Hepatocyte (in vitro differentiated cells): ENCODE measurements around the gene FAM227B.

Experiments used
- EZH2 ChIP-seq: fragments of 200-600 bp; sonication (generic); IDR thresholded peaks from 2 replicates; pipeline ENCODE4 v1.6.1; 2016; ENCODE audit warnings: antibody characterized with exemption, mild to moderate bottlenecking, borderline replicate concordance
- EZH2phosphoT487 ChIP-seq: fragments of 200-600 bp; sonication (generic); IDR thresholded peaks from one replicate; pipeline ENCODE4 v1.6.1; 2018; ENCODE audit warnings: antibody characterized with exemption, mild to moderate bottlenecking, low read depth, moderate library complexity; ENCODE audit not compliant: unreplicated experiment, severe bottlenecking
- TF ChIP-seq, protein P1 (sequence below): fragments of 200-600 bp; sonication (generic); IDR thresholded peaks from 2 replicates; pipeline ENCODE4 v1.5.1; 2016; ENCODE audit warnings: antibody characterized with exemption, mild to moderate bottlenecking; ENCODE audit not compliant: poor library complexity

DNA sequence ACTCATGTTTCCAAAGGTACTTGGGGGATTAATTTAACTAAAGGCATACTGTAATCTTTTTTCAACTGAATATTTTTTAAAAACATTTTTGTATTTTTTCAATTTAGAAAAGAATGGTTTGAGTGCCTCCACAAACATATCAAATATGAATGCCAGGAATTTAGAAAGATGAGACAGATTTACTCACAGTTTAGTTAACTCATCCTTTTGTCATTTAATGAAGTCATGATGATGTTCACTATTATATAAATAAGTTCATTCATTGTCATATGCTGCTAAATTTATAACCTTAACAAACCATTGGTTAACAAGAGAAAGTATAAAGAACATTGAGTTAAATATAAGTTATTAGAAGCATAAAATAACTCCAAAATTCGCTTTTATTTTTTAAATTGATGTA is 147.6 kb downstream of the FAM227B start:
- TF ChIP-seq, protein P1, sequence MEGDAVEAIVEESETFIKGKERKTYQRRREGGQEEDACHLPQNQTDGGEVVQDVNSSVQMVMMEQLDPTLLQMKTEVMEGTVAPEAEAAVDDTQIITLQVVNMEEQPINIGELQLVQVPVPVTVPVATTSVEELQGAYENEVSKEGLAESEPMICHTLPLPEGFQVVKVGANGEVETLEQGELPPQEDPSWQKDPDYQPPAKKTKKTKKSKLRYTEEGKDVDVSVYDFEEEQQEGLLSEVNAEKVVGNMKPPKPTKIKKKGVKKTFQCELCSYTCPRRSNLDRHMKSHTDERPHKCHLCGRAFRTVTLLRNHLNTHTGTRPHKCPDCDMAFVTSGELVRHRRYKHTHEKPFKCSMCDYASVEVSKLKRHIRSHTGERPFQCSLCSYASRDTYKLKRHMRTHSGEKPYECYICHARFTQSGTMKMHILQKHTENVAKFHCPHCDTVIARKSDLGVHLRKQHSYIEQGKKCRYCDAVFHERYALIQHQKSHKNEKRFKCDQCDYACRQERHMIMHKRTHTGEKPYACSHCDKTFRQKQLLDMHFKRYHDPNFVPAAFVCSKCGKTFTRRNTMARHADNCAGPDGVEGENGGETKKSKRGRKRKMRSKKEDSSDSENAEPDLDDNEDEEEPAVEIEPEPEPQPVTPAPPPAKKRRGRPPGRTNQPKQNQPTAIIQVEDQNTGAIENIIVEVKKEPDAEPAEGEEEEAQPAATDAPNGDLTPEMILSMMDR = no peak
- TF ChIP-seq EZH2 (no peak), EZH2phosphoT487 (no peak)
